ENCODE data around the gene KLF16. TPM values are rescaled to one million over a fixed set of nuclear protein-coding genes. Genes with fewer than 3 reads are reported as not detected.

The KLF16 gene
- total RNA-seq, 2 donors from 2014 or later, result 7.7 to 11.0 TPM

GRCh38 chr19:1841209-1841924, 22.0 kb downstream of the KLF16 start:
- H3K27ac ChIP-seq, result no peak overlapping the region
- H3K4me1 ChIP-seq (ENCODE audit: control insufficient read depth in 1 of 2, low read depth in 2 of 2), result peaks cover 10 to 38% of the 10 kb centered on the region in 2 donors
- no peaks in the 10 kb centered on the region for H3K9me3 ChIP-seq
- H3K36me3 ChIP-seq, result peaks cover 4% of the 10 kb centered on the region
- no peaks in the 10 kb centered on the region for H3K27me3 ChIP-seq (replicated peaks; ENCODE audit: insufficient read depth)
- no peak for TF ChIP-seq CTCF (IDR thresholded peaks at IDR 0.05)
- H3K4me3 ChIP-seq, result no peak overlapping the region
- ATAC-seq (ENCODE audit: insufficient number of reproducible peaks, low FRiP score, low read depth) (no peak), DNase-seq (ENCODE audit: low spot score) (no peak)

- no peaks in the 10 kb centered on the region for H3K9me3 ChIP-seq
- H3K27ac ChIP-seq, result no peak overlapping the region
- peaks cover 4% of the 10 kb centered on the region for H3K36me3 ChIP-seq
- peaks cover 6 to 31% of the 10 kb centered on the region in 2 donors for H3K4me1 ChIP-seq (ENCODE audit: control insufficient read depth in 1 of 2, low read depth in 2 of 2)
- no peak for DNase-seq (ENCODE audit: low spot score)
- no peak for TF ChIP-seq CTCF (IDR thresholded peaks at IDR 0.05)
- ATAC-seq (ENCODE audit: insufficient number of reproducible peaks, low FRiP score, low read depth), result no peak
- no peak overlapping the region for H3K4me3 ChIP-seq
- H3K27me3 ChIP-seq (replicated peaks; ENCODE audit: insufficient read depth), result no peaks in the 10 kb centered on the region
Observed at GRCh38 chr19:1840541-1841115, 22.8 kb downstream of the KLF16 start.

GRCh38 chr19:1839658-1840540, 23.5 kb downstream of the KLF16 start:
- no peak for TF ChIP-seq CTCF (IDR thresholded peaks at IDR 0.05)
- no peak for DNase-seq (ENCODE audit: low spot score)
- H3K27ac ChIP-seq, result no peak overlapping the region
- no peak for ATAC-seq (ENCODE audit: insufficient number of reproducible peaks, low FRiP score, low read depth)
- H3K4me1 ChIP-seq (ENCODE audit: control insufficient read depth in 1 of 2, low read depth in 2 of 2), result peaks cover 6 to 24% of the 10 kb centered on the region in 2 donors
- H3K27me3 ChIP-seq (replicated peaks; ENCODE audit: insufficient read depth), result no peaks in the 10 kb centered on the region
- no peak overlapping the region for H3K4me3 ChIP-seq
- no peaks in the 10 kb centered on the region for H3K9me3 ChIP-seq
- peaks cover 4% of the 10 kb centered on the region for H3K36me3 ChIP-seq

GRCh38 chr19:1837625-1838105, 25.7 kb downstream of the KLF16 start:
- Histone ChIP-seq H3K4me3 (no peak overlapping the region), H3K4me1 (ENCODE audit: control insufficient read depth in 1 of 2, low read depth in 2 of 2) (peaks cover 0 to 9% of the 10 kb centered on the region in 2 donors)
- no peak for ATAC-seq (ENCODE audit: insufficient number of reproducible peaks, low FRiP score, low read depth)

More at GRCh38 chr19:1837625-1838105, 25.7 kb downstream of the KLF16 start:
- Histone ChIP-seq H3K36me3 (peaks cover 3% of the 10 kb centered on the region), H3K27me3 (replicated peaks; ENCODE audit: insufficient read depth) (no peaks in the 10 kb centered on the region), H3K9me3 (no peaks in the 10 kb centered on the region), H3K27ac (no peak overlapping the region)
- peak; percentile 82 for TF ChIP-seq CTCF (IDR thresholded peaks at IDR 0.05)
- no peak for DNase-seq (ENCODE audit: low spot score)

Measured in thoracic aorta (tissue), 2 donors.